HG03280 (cell line): ENCODE results near the gene AARS2.
A peak's percentile ranks its signal among the peaks of the same experiment; 100 is the strongest.

Experiments
- ATAC-seq: cut with Tn5 transposase; IDR thresholded peaks from one replicate; pipeline ENCODE4 v1.9.1; 2021; ENCODE audit warnings: mild to moderate bottlenecking, moderate library complexity; ENCODE audit not compliant: unreplicated experiment

The AARS2 gene

GRCh38 chr6:44277763-44278162 lies 35.4 kb downstream of the AARS2 start:
- no peak for ATAC-seq

- no peak for ATAC-seq
Observed at GRCh38 chr6:44276667-44277640, 36.2 kb downstream of the AARS2 start.

GRCh38 chr6:44275749-44276648 lies 37.1 kb downstream of the AARS2 start:
- no peak for ATAC-seq

GRCh38 chr6:44275271-44275748 lies 37.8 kb downstream of the AARS2 start:
- ATAC-seq, result no peak

- ATAC-seq, result no peak
Observed at GRCh38 chr6:44273617-44274016, 39.5 kb downstream of the AARS2 start.

GRCh38 chr6:44272999-44273566 lies 40.1 kb downstream of the AARS2 start:
- ATAC-seq, result no peak

- ATAC-seq, result no peak
Observed at GRCh38 chr6:44272529-44272928, 40.6 kb downstream of the AARS2 start.

GRCh38 chr6:44271914-44272313 lies 41.2 kb downstream of the AARS2 start:
- ATAC-seq, result no peak

GRCh38 chr6:44271406-44271723 lies 41.8 kb downstream of the AARS2 start:
- ATAC-seq, result no peak

GRCh38 chr6:44270526-44271405 lies 42.4 kb downstream of the AARS2 start:
- ATAC-seq, result no peak

GRCh38 chr6:44269921-44270525 lies 43.1 kb downstream of the AARS2 start, which contains the start of gene TMEM151B:
Gene TMEM151B, plus strand, starts transcription at chr6:44270450. Its CDS starts 293 bp downstream, at chr6:44270743.
- no peak for ATAC-seq

GRCh38 chr6:44269178-44269920 lies 43.8 kb downstream of the AARS2 start:
- ATAC-seq, result no peak

- ATAC-seq, result no peak
Observed at GRCh38 chr6:44268095-44268628, 45.0 kb downstream of the AARS2 start.

GRCh38 chr6:44267252-44267651 lies 45.9 kb downstream of the AARS2 start:
- no peak for ATAC-seq

- ATAC-seq, result peak; percentile 35
Observed at GRCh38 chr6:44266347-44266746, 46.8 kb downstream of the AARS2 start.

GRCh38 chr6:44265722-44266233 lies 47.4 kb downstream of the AARS2 start:
- no peak for ATAC-seq

- ATAC-seq, result peak; percentile 45
Observed at GRCh38 chr6:44265007-44265721, 48.0 kb downstream of the AARS2 start, which contains the start of gene NFKBIE. Gene NFKBIE, minus strand, starts transcription at chr6:44265551. Its CDS starts 205 bp downstream, at chr6:44265346.
